GM12878 (cell line): Measurements from ENCODE around the gene GIT1. TPM values are rescaled to one million over a fixed set of nuclear protein-coding genes. Genes with fewer than 3 reads are reported as not detected.
A peak's percentile ranks its signal among the peaks of the same experiment; 100 is the strongest.

Source experiments
- ATAC-seq: fragments of 200-7000 bp; cut with Tn5 transposase; 3 replicates; pipeline ENCODE4 v1.9.1; 2020; ENCODE audit warnings: mild to moderate bottlenecking, moderate library complexity
- BruUV-seq: library from RNA; stranded (reverse); fragments of 400-500 nt; replicated peaks from 2 replicates; lab custom pipeline; 2021; lab: Mats Ljungman, UMichigan
- CTCF ChIA-PET: fragments of 300-600 bp; sonication (Branson Sonifier 250); formaldehyde crosslinking; extraction: SDS; loops from one replicate; lab custom pipeline; 2021; ENCODE audit warnings: inconsistent platforms; lab: Yijun Ruan, JAX
- POLR2A ChIA-PET: fragments of 350-600 bp; formaldehyde crosslinking; extraction: SDS; loops from one replicate; lab custom pipeline; 2021; ENCODE audit warnings: inconsistent platforms; lab: Charles Lee
- RAD21 ChIA-PET: fragments of 300-600 bp; sonication (Branson Sonifier 250); formaldehyde crosslinking; loops from one replicate; lab custom pipeline; 2023; ENCODE audit warnings: antibody characterized with exemption; ENCODE audit not compliant: unreplicated experiment; lab: Charles Lee
- SMC1A ChIA-PET: fragments of 300-600 bp; sonication (Branson Sonifier 250); formaldehyde crosslinking; loops from one replicate; lab custom pipeline; 2023; ENCODE audit not compliant: unreplicated experiment, uncharacterized antibody; lab: Charles Lee
- DNase-seq: peaks from one replicate; pipeline ENCODE4 v3.0.0-alpha.2; 2011; ENCODE audit warnings: low read depth, low spot score
- FAIRE-seq: peaks from 3 replicates; lab custom pipeline; 2011; peaks lifted over from hg19 to GRCh38; lab: Jason Lieb, UNC
- H2AFZ ChIP-seq: 2 replicates; pipeline ENCODE4 v1.6.0; 2011; ENCODE audit warnings: low read depth, low read length, control low read depth; ENCODE audit not compliant: control insufficient read depth
- H3K27ac ChIP-seq: 2 replicates; pipeline ENCODE4 v1.5.1; 2011; ENCODE audit warnings: control low read depth; ENCODE audit not compliant: control insufficient read depth, insufficient read depth
- H3K27me3 ChIP-seq, 2 experiments: replicated peaks in 1 of 2; 2 replicates each; pipeline versions ENCODE4 v1.6.0 to v1.6.1; 2011; ENCODE audit warnings: low read length in 1 of 2; ENCODE audit not compliant: control insufficient read depth in 2 of 2, insufficient read depth in 2 of 2
- H3K36me3 ChIP-seq, 2 experiments: 2 replicates each; pipeline ENCODE4 v1.5.1; 2011; ENCODE audit warnings: low read length in 1 of 2; ENCODE audit not compliant: control insufficient read depth in 2 of 2, insufficient read depth in 2 of 2
- H3K4me1 ChIP-seq: 2 replicates; pipeline ENCODE4 v1.6.1; 2011; ENCODE audit warnings: mild to moderate bottlenecking, low read length, moderate library complexity, mixed read lengths; ENCODE audit not compliant: control insufficient read depth, insufficient read depth
- H3K4me2 ChIP-seq: 2 replicates; pipeline ENCODE4 v1.6.0; 2011; ENCODE audit warnings: control low read depth; ENCODE audit not compliant: control insufficient read depth, insufficient read depth
- H3K4me3 ChIP-seq: fragments of 200-600 bp; sonication (generic); 2 replicates; pipeline ENCODE4 v1.5.1; 2016
- H3K79me2 ChIP-seq: 2 replicates; pipeline ENCODE4 v1.6.0; 2011; ENCODE audit warnings: low read length; ENCODE audit not compliant: control insufficient read depth, insufficient read depth
- H3K9ac ChIP-seq: 2 replicates; pipeline ENCODE4 v1.8.0; 2011; ENCODE audit warnings: low read length, control low read depth, mixed read lengths; ENCODE audit not compliant: control insufficient read depth, insufficient read depth
- H3K9me3 ChIP-seq: replicated peaks from 3 replicates; pipeline ENCODE4 v1.5.1; 2011; ENCODE audit warnings: mild to moderate bottlenecking, low read length; ENCODE audit not compliant: control insufficient read depth, insufficient read depth
- H4K20me1 ChIP-seq: 2 replicates; pipeline ENCODE4 v1.6.0; 2011; ENCODE audit not compliant: control insufficient read depth, insufficient read depth
- CBX5 ChIP-seq: sonication (generic); IDR thresholded peaks from 2 replicates; pipeline ENCODE4 v1.6.1; 2016; ENCODE audit warnings: low read depth, moderate library complexity, mild to moderate bottlenecking, inconsistent platforms
- POU2F2 ChIP-seq: IDR thresholded peaks from 3 replicates; pipeline ENCODE4 v1.6.1; 2011; ENCODE audit warnings: low read depth, mild to moderate bottlenecking, low read length, borderline replicate concordance
- RBBP5 ChIP-seq: fragments of 200-600 bp; sonication (generic); conservative IDR thresholded peaks from 2 replicates; pipeline ENCODE4 v1.6.1; 2016
- SIN3A ChIP-seq: IDR thresholded peaks from 2 replicates; pipeline ENCODE4 v1.6.1; 2012; ENCODE audit warnings: low read depth, low read length, improper control_type of control experiment
- SREBF2 ChIP-seq: IDR thresholded peaks from 2 replicates; pipeline ENCODE4 v1.6.1; 2012; ENCODE audit warnings: mild to moderate bottlenecking, low read length
- ZNF274 ChIP-seq: IDR thresholded peaks from one replicate; pipeline ENCODE4 v1.8.0; 2011; ENCODE audit not compliant: insufficient read length, insufficient read depth
- WGBS: methylation state at CpG from one replicate; pipeline ENCODE4 v1.1.6; 2016; ENCODE audit warnings: low lambda C conversion rate; ENCODE audit not compliant: insufficient replicate concordance, insufficient coverage; ENCODE audit errors: missing lambda C conversion rate; 5-methylcytosine and 5-hydroxymethylcytosine counted together
- in situ Hi-C: fragments of 300-500 bp; cut with MboI; formaldehyde crosslinking; loops from 9 replicates; pipeline ENCODE4 v1.14.3; 2018; ENCODE audit warnings: mixed read lengths
- intact Hi-C: fragments of 100-400 bp; cut with micrococcal nuclease; formaldehyde crosslinking; loops from one replicate; pipeline ENCODE4 v1.14.2; 2022; ENCODE audit not compliant: unreplicated experiment
- polyA plus RNA-seq, 11 experiments: library from polyadenylated mRNA; depleted of rRNA in 4 of 11; unstranded in 6 of 11; stranded (reverse) in 5 of 11; fragments of >200 nt; fragmentation: Nextera tagmentation in 4 of 11; fragmentation: Illumina TruSeq in 1 of 11; extraction: Ambion mirVana in 4 of 11; extraction: Trizol in 1 of 11; gene quantifications; 1 replicate in 1 of 11; 2 replicates in 10 of 11; pipeline versions ENCODE4 v1.2.1 to v1.2.3, GENCODE V29; 2011 to 2016; ENCODE audit warnings: inconsistent platforms in 2 of 11, missing spikeins in 2 of 11, low read depth in 1 of 11
- total RNA-seq, 4 experiments: library from RNA; depleted of rRNA in 3 of 4; stranded (reverse); fragments of >200 nt in 3 of 4; fragmentation: Illumina TruSeq in 1 of 4; extraction: Trizol in 1 of 4; gene quantifications; 2 replicates each; pipeline versions ENCODE4 v1.2.1 to v1.2.3, GENCODE V29; 2013 to 2021
- TF ChIP-seq, protein P1 (sequence below): fragments of 450-650 bp; IDR thresholded peaks from 2 replicates; pipeline ENCODE4 v1.6.1; 2016; ENCODE audit warnings: mild to moderate bottlenecking
- TF ChIP-seq, protein P2 (sequence below): fragments of 450-650 bp; IDR thresholded peaks from 2 replicates; pipeline ENCODE4 v1.6.1; 2017; ENCODE audit warnings: mild to moderate bottlenecking, moderate library complexity

Gene GIT1
- total and polyA plus RNA-seq, 10 of the 15 experiments (the other 5 are each of a cell fraction or from before 2014, with no cell fraction given), result 0.24 to 45.3 (median 20.9) TPM

DNA sequence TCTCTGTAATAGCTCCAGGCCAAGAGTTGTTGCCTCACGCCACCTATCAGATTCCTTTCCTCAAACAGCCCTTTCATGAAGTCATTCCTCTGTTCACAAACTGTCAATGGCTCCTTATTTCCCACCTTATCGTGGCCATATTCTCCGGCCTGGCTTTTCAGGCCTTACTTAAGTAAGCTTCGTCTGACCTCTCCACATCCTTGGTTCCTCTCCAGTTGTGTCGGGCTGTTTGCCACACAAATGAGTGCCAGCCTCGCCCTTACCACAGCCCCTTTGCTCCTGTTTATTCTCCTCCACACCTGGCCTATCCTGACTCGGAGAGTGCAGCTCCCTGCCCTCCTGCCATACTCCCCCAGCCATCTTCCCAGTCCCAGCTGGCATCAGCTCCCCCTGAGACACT lies 18.9 kb downstream of the GIT1 start:
- no peak overlapping the region for H3K4me3 ChIP-seq
- DNase-seq (no peak), FAIRE-seq (no peak), ATAC-seq (no peak)
- TSS peak; percentile 68 for BruUV-seq
- no peak overlapping the region for H3K9ac ChIP-seq
- H3K79me2 ChIP-seq, result peaks cover 7% of the 10 kb centered on the region; the same call in 1 of the 2 replicates
- no peaks in the 10 kb centered on the region for H3K9me3 ChIP-seq
- no peak overlapping the region for H2AFZ ChIP-seq
- no peaks in the 10 kb centered on the region for H3K27me3 ChIP-seq
- RAD21 ChIA-PET, result interaction anchor here (1.6 to 3.9 kb wide), 5 partner anchors 9 to 201 kb away, joined by 3 to 21 read pairs (median 11); no protein-coding TSS in a partner anchor
- intact Hi-C loops, result no loop called here
- H3K27ac ChIP-seq, result no peak overlapping the region
- H4K20me1 ChIP-seq, result no peaks in the 10 kb centered on the region
- in situ Hi-C loops, result no loop called here
- POLR2A ChIA-PET, result interaction anchor here (0.7 to 1.0 kb wide), 2 partner anchors 12 to 77 kb away, joined by 3 to 4 read pairs; no protein-coding TSS in a partner anchor
- CTCF ChIA-PET, result interaction anchor here (0.9 to 6.2 kb wide), 9 partner anchors 8 to 361 kb away, joined by 3 to 57 read pairs (median 7); partner anchors contain the start of gene ANKRD13B
- H3K4me2 ChIP-seq, result no peak overlapping the region
- TF ChIP-seq, protein P1, sequence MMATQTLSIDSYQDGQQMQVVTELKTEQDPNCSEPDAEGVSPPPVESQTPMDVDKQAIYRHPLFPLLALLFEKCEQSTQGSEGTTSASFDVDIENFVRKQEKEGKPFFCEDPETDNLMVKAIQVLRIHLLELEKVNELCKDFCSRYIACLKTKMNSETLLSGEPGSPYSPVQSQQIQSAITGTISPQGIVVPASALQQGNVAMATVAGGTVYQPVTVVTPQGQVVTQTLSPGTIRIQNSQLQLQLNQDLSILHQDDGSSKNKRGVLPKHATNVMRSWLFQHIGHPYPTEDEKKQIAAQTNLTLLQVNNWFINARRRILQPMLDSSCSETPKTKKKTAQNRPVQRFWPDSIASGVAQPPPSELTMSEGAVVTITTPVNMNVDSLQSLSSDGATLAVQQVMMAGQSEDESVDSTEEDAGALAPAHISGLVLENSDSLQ, result no peak
- TF ChIP-seq CBX5 (no peak), ZNF274 (no peak), SREBF2 (no peak), RBBP5 (no peak), POU2F2 (no peak), SIN3A (no peak)
- TF ChIP-seq, protein P2, sequence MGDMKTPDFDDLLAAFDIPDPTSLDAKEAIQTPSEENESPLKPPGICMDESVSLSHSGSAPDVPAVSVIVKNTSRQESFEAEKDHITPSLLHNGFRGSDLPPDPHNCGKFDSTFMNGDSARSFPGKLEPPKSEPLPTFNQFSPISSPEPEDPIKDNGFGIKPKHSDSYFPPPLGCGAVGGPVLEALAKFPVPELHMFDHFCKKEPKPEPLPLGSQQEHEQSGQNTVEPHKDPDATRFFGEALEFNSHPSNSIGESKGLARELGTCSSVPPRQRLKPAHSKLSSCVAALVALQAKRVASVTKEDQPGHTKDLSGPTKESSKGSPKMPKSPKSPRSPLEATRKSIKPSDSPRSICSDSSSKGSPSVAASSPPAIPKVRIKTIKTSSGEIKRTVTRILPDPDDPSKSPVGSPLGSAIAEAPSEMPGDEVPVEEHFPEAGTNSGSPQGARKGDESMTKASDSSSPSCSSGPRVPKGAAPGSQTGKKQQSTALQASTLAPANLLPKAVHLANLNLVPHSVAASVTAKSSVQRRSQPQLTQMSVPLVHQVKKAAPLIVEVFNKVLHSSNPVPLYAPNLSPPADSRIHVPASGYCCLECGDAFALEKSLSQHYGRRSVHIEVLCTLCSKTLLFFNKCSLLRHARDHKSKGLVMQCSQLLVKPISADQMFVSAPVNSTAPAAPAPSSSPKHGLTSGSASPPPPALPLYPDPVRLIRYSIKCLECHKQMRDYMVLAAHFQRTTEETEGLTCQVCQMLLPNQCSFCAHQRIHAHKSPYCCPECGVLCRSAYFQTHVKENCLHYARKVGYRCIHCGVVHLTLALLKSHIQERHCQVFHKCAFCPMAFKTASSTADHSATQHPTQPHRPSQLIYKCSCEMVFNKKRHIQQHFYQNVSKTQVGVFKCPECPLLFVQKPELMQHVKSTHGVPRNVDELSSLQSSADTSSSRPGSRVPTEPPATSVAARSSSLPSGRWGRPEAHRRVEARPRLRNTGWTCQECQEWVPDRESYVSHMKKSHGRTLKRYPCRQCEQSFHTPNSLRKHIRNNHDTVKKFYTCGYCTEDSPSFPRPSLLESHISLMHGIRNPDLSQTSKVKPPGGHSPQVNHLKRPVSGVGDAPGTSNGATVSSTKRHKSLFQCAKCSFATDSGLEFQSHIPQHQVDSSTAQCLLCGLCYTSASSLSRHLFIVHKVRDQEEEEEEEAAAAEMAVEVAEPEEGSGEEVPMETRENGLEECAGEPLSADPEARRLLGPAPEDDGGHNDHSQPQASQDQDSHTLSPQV, result no peak
- TF ChIP-seq, all 136 proteins: peak for 0
- peaks cover 0 to 3% of the 10 kb centered on the region in 2 experiments; a peak in 2 of 4 replicates for H3K36me3 ChIP-seq
- WGBS, result 75% methylated on average over 7 of the region's 7 CpGs
- SMC1A ChIA-PET, result interaction anchor here (1.9 kb wide), 1 partner anchor 200 kb away, joined by 6 read pairs; no protein-coding TSS in a partner anchor
- peaks cover 6% of the 10 kb centered on the region; the same call in 1 of the 2 replicates for H3K4me1 ChIP-seq
